NCI-H146 treated with DMSO at 0.1 percent for 48 hours (cell line): ENCODE results near the gene CAP2.
A peak's percentile ranks its signal among the peaks of the same experiment; 100 is the strongest.
"Not testable (repeated sequence)": the region's sequence is repeated elsewhere in the genome, so short reads cannot be mapped to it uniquely, and the experiment has no call there.

Source experiments
- DNase-seq: peaks from one replicate; lab custom pipeline; 2025; ENCODE audit not compliant: unreplicated experiment; lab: John Stamatoyannopoulos, UW

The CAP2 gene

DNA sequence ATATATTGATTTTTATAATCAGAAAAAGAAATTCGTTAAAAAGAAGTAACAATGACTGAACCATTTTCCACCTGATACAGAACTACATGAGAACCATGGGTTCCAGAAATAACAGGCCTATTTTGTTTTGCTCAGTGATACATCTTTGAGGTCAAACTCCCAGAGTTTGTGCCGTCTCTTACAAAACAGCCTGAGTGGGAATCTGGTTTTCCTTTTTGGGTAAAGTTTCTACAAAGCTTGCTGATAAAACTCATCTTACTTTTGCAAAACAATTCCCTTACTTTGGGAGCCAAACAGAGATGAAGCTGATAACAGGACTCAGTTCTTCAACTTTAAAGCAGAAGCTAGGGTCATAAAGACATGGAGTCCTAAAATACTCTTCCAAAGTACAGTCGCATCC, 108.0 kb downstream of the CAP2 start:
- DNase-seq = no peak

GRCh38 chr6:17501982-17502704, 108.7 kb downstream of the CAP2 start:
- DNase-seq = no peak

- no peak for DNase-seq
These were observed 109.7 kb downstream of the CAP2 start for GRCh38 chr6:17503051-17503450.

GRCh38 chr6:17504005-17504404, 110.6 kb downstream of the CAP2 start:
- DNase-seq = no peak

DNA sequence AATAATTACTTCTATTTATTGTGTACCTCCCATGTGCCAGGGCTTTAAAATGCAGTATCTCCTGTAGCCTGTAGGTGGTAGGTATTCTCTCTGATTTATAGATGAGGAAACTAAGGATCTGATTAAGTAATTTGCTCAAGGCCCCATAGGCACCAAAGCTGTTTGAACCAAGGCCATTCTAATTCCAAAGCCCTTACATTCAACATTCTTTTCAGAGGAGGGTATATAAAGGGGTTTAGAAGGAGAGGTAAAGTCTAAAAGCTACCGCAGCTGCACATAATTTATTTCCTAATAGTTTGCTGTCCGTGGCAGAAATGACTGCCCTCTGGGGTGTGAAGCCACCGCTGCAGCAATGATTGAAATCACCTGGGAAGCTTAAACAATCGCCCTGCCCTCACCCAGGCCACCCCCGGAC, 111.7 kb downstream of the CAP2 start:
- peak; percentile 12 for DNase-seq

GRCh38 chr6:17505767-17506280, 112.4 kb downstream of the CAP2 start:
- no peak for DNase-seq

DNA sequence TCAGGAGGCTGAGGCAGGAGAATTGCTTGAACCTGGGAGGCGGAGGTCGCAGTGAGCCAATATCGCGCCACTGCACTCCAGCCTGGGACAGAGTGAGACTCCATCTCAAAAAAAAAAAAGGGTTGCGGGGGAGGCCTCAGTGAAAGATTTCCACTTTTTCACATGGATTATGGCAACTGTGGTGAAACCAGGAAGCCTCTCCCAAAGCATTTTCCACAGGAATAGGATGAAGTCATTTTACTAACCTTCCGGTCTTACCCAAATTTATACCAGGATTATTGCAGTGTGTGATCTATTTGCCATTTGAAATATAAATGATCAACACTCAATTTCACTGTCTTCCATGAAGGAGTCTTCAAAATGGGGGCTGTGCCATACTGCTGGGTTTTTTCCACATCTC, 113.1 kb downstream of the CAP2 start:
- no peak for DNase-seq

DNA sequence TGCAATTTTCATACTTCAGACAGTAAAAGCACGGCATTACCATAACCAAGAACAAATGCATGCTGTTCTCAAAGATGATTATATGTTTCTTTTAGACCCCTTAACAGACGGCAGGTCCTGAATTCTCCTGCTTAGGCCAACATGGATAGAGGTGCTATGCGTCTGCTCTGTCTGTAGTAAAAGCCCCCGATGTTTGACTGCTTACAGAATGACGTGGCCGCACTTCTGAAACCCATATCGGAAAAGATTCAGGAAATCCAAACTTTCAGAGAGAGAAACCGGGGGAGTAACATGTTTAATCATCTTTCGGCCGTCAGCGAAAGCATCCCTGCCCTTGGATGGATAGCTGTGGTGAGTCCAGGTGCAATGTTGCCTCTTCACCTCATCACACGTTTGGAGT, 113.6 kb downstream of the CAP2 start:
- no peak for DNase-seq

DNA sequence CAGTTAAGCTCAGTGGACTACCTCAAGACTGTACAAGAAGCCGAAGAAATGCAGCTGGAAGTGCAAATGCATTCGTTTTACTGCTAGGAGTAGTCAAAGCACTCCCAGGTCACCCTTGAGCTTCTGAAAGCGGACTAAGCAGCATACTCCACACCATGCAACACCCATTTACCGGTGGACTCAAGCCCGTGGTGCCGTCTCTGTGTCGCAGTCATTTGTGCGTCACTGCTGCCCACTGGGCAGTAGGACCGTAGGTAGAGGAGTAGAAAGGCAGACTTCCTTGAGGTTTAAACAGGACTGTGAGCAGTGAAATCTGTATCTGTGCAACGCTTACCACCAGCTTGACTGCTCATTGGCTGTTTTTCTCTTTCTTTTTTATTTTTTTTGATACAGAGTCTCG, 117.7 kb downstream of the CAP2 start:
- no peak for DNase-seq

DNA sequence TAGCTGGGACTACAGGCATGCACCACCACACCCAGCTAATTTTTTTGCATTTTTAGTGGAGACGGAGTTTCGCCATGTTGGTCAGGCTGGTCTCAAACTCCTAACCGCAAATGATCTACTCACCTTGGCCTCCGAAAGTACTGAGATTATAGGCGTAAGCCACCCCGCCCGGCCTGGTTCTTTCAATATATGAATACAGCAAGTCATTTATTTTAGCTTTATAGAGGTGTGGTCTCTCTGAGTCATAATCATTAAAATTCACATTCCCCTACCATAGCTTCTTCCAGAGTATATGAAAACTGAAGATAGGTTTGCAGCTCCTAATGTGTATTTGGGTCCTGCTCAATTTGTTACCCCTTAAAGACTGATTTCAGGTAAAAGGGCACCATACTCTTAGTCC, 118.2 kb downstream of the CAP2 start:
- no peak for DNase-seq

GRCh38 chr6:17519120-17519519, 125.7 kb downstream of the CAP2 start:
- no peak for DNase-seq

DNA sequence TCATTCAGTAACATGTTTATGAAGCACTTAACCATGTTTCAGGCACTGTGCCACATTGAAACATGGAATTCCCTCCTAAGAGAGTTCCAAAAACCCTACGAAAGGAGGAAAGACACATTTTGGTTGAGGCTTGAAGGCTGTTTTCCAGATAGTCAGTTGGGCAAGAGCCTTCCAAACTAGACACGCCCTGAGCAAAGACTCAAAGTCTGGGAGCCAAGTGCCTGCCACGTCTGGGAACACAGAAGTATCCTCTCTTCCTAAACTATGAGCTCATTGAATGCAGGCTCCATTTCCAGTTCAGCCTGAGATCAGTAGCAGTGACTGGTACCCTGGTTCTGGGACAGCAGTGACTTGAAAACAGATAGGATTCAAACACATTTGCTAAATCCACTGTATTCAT, 132.2 kb downstream of the CAP2 start:
- no peak for DNase-seq

DNA sequence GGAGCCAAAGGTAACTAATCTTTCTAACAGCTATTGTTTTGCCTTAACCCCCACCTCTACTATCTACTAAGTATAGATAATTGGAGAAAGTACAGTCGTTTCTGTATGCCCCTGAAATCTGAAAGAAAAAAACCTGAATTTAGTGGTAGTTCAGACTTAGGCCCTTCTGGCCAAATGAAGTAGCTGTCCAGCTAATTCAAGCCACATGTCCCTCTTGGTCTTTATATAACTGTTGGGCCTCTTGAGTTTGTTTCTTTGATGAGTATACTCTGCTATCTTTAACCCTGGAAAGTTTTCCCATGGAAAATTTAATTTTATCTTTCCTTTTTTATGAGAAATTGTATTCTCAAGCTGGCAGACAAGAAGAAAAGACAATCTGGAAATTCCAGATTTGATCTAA, 133.7 kb downstream of the CAP2 start:
- no peak for DNase-seq

DNA sequence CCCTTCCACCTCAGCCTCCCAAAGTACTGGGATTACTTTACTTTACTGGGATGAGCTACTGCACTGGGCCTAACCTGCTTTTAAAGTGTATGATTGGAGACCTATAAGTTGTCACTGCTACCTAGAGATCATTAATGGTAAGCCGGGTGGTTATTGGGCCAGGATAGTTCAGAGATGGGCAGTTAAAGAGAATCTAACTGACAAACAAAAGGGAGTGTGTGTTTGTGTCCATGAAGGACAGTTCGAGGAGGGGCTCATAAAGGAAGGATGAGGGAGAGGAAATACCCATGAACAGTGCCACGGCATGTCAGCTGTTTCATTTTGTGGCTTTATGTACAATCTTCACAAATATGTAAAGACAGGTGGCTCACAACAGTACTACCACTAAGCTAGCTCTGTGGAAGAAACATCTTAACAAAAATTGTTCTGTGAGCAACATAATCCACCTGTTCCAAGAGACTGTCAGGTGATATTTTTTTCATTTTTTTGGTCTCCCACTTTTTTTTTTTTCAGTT, 137.0 kb downstream of the CAP2 start:
- DNase-seq = no peak

GRCh38 chr6:17536586-17536985, 143.2 kb downstream of the CAP2 start:
- DNase-seq = no peak

DNA sequence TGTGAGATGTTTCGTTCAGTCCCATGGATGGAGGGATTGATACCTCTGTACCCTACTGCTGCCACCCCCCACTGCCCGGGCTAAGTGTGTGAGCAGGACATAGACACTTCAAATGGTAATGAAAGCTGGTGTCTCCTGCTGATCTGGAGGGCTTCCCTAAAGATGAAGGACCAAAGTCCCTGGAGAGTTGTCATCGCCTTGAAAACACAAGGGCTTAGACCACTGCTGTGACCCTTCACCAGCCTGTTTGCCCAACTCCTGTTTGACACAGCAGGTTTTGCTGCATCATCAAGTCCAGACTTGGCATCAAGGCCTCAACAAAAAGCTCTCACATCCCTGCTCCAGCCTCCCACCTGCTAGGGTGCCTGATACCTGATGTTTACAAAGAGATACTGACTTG, 148.8 kb downstream of the CAP2 start:
- DNase-seq = peak; percentile 13

DNA sequence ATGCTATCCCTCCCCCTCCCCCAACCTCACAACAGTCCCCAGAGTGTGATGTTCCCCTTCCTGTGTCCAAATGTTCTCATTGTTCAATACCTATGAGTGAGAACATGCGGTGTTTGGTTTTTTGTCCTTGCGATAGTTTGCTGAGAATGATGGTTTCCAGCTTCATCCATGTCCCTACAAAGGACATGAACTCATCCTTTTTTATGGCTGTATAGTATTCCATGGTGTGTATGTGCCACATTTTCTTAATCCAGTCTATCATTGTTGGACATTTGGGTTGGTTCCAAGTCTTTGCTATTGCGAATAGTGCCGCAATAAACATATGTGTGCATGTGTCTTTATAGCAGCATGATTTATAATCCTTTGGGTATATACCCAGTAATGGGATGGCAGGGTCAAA, 152.3 kb downstream of the CAP2 start:
- DNase-seq = not testable (repeated sequence)

- DNase-seq = no peak
These were observed 158.1 kb downstream of the CAP2 start for GRCh38 chr6:17551383-17551958.

- DNase-seq = no peak
These were observed 159.5 kb downstream of the CAP2 start for GRCh38 chr6:17552861-17553260.

DNA sequence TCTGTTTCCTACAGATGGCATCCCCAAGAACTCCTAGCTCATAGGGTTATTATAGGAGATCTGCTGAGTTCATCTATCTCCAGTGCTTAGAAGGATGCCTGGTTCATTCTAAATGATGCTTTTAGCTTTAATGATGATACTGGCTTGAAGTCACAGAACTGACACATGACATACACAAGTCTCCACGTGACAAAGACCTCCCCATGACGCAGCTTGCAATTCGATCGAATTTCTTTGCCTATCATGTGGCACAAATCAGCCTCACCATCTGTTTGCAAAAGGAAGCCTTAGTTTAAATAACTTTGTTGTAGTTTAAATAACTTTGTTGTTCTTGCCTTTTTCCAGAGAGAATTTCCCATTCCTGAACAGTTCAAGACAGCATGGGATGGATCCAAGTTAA, 162.6 kb downstream of the CAP2 start:
- no peak for DNase-seq

DNA sequence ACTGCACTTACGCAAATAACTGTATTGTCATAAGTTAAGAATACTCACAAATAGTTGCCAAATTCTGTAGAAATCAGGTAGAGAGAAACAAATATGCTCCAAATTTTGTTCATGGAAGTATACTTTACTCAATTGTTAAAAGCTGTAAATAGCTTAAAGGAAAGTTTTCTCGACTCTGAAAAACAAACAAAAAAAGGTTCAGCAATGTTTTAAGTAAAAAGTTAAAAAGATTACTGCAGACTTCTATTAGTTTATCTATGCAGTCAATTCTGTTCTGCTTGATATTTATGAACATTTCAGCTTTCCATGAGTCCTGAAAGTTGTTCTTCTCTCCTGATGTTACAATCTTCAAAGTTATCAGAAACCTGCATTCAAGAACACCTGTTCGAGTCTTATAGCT, 169.2 kb downstream of the CAP2 start:
- DNase-seq = no peak

- DNase-seq = no peak
These were observed 172.0 kb downstream of the CAP2 start for GRCh38 chr6:17565399-17565798.
